Iris pigment epithelial cell (primary cell): ENCODE results near the gene GPATCH4.
"Not testable (repeated sequence)": the region's sequence is repeated elsewhere in the genome, so short reads cannot be mapped to it uniquely, and the experiment has no call there.

ENCODE experiments used
- DNase-seq: peaks from one replicate; pipeline ENCODE4 v3.0.0-alpha.2; 2011; ENCODE audit warnings: low read depth

The GPATCH4 gene

GRCh38 chr1:156626079-156626438 is 24.8 kb upstream of the GPATCH4 start:
- DNase-seq: no peak

DNA sequence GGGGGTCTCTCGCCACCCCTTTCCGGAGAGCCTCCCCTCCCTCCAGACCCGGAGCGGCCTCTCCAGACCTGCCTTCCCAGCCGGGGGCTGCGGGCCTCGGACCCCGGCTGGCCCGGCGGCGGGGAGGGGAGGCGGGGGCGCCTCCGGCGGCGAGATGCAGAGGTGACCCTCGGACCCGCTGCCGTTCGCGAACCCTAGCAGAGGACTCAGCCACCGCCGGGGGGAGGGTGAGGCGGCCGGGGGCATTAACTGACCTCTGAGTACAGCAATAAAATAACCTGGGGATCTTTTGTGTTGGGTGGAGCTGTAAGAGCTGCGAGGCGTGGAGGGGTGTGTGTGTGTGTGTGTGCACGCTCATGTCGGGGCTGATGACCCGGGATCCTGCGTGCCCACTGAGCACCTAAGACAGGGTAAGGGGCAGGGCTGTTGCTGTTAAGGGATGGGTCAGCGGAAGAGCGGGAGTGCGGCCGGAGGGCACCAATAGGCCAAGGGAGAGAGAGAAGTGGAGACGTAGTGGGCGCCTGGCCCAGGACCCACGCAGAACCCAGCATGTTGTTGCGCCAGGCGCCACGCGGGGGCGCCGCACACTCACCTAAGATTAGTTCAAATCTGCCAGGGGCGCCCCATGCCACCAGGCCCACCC is 24.3 kb upstream of the GPATCH4 start:
- no peak for DNase-seq

DNA sequence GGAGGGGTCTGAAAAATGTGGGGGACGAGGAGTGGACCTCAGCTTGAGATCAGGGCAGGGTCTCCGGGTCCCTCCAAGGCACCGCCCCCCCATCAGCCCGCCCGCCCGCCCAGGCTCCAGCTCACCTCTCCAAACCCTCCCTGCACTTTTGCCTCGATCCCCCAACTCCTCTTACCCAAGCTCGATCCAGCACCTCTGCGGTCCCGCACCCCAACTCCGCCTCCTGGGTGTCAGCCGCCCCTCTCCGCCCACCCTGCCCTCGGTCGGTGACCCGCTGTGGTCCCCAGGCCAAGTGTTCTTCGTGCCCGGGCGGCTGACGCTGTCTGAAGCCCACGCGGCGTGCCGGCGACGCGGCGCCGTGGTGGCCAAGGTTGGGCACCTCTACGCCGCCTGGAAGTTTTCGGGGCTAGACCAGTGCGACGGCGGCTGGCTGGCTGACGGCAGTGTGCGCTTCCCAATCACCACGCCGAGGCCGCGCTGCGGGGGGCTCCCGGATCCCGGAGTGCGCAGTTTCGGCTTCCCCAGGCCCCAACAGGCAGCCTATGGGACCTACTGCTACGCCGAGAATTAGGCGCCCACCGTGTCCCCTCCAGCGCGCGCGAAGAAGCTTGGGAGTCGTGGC is 23.6 kb upstream of the GPATCH4 start:
- no peak for DNase-seq

DNA sequence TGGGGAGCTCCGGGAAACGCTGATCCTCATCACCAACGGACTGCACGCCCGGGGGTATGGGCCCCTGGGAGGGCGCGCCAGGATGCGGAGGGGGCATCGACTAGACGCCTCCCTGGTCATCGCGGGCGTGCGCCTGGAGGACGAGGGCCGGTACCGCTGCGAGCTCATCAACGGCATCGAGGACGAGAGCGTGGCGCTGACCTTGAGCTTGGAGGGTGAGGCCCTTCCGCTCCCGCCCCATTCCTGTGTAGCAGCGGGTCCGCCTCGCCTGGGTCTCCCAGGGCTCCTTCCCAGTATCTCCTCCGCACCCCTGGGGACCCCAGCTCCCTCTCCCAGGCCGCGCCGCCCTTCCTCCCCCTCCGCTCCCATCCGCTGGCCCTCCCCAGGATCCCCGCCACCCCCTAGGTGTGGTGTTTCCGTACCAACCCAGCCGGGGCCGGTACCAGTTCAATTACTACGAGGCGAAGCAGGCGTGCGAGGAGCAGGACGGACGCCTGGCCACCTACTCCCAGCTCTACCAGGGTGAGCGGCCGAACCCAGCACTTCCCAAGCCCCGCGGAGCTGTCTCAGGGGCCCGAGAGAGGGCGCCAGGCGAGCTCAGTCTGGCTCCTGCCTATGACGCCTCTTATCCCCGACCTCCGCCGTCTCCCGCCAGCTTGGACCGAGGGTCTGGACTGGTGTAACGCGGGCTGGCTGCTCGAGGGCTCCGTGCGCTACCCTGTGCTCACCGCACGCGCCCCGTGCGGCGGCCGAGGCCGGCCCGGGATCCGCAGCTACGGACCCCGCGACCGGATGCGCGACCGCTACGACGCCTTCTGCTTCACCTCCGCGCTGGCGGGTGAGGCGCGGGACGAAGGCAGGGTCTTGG is 22.9 kb upstream of the GPATCH4 start:
- peak; percentile 49 for DNase-seq

DNA sequence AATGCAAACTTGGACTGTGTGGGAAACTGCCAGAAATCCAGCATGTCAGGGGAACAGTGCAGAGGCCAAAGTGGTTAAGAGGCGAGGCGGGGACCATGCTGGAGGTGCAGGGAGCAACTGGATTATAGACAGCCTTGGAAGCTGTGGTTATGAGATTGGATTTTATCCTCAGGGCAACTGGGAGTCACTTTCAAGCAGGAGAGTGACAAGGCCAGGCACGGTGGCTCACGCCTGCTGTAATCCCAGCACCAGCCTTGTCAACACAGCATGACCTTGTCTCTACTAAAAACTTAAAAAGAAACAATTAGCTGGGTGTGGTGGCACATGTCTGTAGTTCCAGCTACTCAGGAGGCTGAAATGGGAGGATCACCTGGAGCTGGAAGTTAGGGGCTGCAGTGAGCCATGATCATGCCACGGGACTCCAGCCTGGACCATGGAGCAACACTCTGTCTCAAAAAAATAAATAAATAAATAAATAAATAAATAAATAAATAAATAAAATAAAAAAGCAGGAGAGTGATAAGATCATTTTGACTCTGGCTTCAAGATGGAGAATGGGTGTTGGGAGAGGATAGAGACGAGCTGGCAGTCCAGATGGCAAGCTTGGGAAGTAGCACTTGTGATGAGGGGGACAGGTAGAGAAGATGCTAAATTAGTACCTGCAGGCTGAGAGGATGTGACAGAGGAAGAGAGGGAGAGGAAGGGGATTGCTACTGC is 21.5 kb upstream of the GPATCH4 start:
- DNase-seq: no peak

DNA sequence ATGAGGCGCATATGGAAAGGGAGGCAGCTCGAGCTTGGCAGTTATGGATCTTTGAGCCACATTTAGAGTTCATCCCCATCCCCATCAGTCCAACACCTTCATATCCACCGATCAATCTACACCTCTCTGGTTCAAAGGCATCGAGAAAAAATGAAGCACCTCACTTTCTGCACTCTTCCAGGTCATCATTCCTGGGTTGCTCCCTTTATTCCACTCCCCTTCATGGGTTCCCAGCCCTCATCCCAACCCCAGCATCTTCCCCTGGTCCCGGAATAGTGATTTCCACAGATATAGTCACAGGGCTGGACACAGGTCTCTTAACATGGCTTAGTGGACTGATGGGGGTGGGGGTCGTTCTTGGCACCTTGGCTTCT is 18.3 kb upstream of the GPATCH4 start:
- no peak for DNase-seq

- no peak for DNase-seq
Measured at GRCh38 chr1:156618853-156619581, 17.7 kb upstream of the GPATCH4 start, which contains the start of gene HAPLN2. Gene HAPLN2, plus strand, starts transcription at chr1:156619415. Its CDS starts 4,076 bp downstream, at chr1:156623491.

DNA sequence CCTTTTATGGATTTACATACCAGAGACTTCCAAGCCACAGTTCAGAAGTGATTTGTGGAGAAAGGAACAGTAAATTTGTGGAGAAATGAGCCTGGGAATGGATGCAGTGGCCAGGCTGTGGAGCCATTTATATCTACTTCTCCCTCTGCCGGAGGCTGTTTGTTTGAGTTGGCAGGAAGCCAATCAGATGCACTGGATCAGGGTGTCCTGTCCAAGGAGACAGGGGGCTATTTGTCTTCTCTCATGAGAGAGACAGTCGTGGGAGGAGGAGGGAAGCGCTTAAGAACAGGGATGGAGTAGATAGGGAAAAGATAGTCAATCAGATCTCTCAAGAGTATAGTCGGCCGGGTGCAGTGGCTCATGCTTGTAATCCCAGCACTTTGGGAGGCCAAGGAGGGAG is 15.2 kb upstream of the GPATCH4 start:
- DNase-seq: peak; percentile 65

DNA sequence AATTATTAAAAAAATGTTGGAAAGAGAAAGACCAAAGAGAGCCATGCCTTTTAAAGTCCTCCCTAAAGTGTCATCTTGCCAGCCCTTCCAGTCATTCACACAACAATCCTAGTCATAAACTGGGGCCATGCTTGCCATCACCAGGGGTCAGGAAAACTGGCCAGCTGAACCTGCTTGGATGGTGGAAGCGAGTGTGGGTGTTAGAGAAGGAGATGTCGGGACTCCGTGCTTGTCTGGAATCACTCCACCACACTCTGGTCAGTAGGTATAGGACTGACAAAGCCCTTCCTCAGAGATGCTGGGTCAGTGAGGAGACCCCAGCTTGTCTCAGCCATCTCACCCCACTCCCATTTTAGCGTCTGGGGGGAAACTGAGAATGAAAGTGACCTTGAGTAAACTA is 14.7 kb upstream of the GPATCH4 start:
- no peak for DNase-seq

GRCh38 chr1:156612666-156613065 is 11.4 kb upstream of the GPATCH4 start:
- DNase-seq: no peak

DNA sequence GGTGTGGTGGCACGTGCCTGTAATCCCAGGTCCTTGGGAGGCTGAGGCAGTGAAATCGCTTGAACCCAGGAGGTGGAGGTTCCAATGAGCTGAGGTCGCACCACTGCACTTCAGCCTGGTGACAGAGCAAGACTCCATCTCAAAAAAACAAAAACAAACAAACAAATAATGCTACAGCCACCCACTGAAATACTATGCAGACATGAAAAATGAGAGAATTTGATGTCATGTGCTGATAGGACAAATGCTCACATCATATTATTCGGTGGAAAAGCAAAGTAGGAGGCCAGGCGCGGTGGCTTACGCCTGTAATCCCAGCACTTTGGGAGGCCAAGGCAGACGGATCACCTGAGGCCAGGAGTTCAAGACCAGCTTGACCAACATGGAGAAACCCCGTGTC is 8.8 kb upstream of the GPATCH4 start:
- not testable (repeated sequence) for DNase-seq

DNA sequence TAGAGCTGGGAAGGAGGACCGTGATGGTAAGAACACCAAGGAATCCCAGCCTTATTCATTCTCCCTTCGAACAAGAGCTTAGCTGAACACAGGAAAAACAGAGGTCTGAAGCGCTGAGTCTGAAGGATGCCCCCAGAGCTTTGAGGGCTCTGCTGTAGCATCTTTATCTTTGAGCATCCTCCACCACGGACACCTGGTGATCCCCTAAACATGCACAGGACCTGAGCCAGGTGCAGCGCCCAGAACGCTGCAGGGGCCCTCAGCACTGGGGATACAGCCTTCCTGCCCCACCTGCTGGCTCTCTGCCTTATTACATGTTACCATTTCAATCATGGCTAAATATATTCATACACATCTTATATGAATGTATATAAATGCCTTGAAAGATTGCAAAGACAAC is 7.7 kb upstream of the GPATCH4 start:
- no peak for DNase-seq

- peak; percentile 73 for DNase-seq
Measured at GRCh38 chr1:156608036-156608674, 6.9 kb upstream of the GPATCH4 start.

DNA sequence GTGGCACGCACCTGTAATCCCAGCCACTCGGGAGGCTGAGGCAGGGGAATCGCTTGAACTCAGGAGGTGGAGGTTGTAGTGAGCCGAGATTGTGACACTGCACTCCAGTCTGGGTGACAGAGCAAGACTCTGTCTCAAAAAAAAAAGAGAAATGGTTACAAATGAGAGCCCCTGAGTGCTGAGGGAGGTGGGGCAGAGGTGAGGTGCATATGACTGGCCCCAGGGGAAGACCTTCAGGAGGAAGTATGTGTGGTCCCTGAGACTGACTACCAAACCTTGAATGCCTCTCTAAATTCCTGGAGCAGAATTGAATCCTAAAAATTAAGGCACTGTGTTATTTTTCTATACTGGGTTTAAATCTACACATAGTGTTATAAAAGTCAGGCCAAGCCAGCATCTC is 6.1 kb upstream of the GPATCH4 start:
- DNase-seq: not testable (repeated sequence)

DNA sequence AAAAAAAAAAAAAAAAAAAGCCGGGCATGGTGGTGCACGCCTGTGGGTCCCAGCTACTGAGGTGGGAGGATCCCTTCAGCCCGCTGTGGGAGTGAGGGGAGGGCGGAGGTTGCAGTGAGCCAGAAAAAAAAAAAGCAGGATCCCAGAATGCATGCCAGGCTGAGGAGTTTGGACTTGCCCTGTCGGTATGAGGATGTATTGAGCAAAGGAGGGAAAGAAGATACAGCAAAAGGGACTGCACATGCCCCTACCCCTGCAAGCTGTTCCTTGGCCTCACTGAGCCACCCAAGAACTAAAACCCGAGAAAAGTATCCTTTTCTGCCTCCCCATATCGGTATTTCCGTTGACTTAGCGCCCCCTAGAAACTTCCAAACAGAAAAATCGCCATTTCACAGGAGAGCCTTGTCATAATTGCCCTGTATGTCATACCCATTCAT is 1.3 kb upstream of the GPATCH4 start:
- DNase-seq: no peak

DNA sequence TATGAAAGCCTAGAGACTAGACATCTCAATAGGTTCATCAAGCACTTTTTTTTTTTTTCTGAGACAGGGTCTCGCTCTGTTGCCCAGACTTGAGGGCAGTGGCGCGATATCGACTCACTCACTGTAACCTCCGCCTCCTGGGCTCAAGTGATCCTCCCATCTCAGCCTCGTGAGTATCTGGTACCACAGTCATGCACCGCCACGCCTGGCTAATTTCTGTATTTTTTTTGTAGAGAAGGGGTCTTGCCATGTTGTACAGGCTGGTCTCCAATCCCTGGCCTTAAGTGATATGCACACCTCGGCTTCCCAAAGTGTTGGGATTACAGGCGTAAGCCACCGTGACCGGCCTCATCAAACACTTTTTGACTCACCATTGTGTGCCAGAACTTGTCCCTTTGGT is 613 bp upstream of the GPATCH4 start:
- DNase-seq: no peak

- DNase-seq: no peak
Measured at GRCh38 chr1:156600733-156601121, 552 bp downstream of the GPATCH4 start.

DNA sequence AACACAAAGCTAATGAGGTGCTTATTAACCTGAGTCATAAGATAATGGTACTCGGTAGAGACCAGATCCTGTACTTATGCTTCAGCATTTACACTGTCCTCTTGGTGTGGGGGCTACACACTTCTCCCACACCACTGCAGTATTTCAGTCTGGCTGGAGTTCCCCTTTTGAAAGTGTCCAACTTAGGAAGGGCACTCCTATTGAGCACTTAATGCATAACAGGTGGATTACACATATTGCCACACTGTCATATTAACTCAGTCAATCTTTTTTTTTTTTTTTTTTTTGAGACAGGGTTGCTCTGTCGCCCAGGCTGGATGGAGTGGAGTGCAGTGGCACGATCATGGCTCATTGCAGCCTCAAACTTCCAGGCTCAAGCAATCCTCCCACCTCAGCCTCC is 1.5 kb downstream of the GPATCH4 start:
- peak; percentile 30 for DNase-seq

GRCh38 chr1:156598731-156599432 is 2.4 kb downstream of the GPATCH4 start:
- DNase-seq: no peak

- DNase-seq: no peak
Measured at GRCh38 chr1:156598125-156598524, 3.2 kb downstream of the GPATCH4 start.

DNA sequence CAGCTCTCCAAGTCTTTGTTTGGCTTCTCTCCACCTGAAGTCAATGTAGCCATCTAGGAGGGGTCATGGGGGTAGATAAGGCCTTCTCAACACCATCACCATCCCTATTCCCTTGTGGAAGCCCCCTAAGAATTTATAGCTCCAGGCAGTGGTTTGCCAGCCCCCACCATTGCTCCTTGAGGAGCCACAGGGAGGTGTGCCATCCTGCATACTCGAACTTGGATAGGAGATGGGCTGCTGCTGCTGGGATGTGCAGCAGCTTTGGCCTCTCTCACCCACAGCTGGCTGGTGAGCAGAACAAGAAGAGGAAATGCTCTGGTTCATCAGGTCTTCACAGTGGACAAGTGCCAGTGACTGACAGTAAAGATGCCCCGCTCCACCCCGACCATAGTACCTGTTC is 4.9 kb downstream of the GPATCH4 start:
- DNase-seq: no peak
